Endometrial microvascular endothelial cells (primary cell): ENCODE data around the gene IFI16. TPM values are rescaled to one million over a fixed set of nuclear protein-coding genes. Genes with fewer than 3 reads are reported as not detected.
"Not testable (repeated sequence)": the region's sequence is repeated elsewhere in the genome, so short reads cannot be mapped to it uniquely, and the experiment has no call there.

Source experiments
- in situ Hi-C: cut with HindIII; loops from 2 replicates; pipeline ENCODE4 v1.10.0; 2017; ENCODE audit warnings: low sequenced_read_pairs, low pct_unique_long_range_greater_than_20kb; ENCODE audit errors: inconsistent ontology term
- total RNA-seq: library from RNA; depleted of rRNA; stranded (reverse); fragments of >200 nt; gene quantifications from one replicate; pipeline ENCODE4 v1.2.3, GENCODE V29; 2015; ENCODE audit errors: inconsistent ontology term

IFI16 gene
- total RNA-seq, 1 donor from 2014 or later, result 141 TPM

- in situ Hi-C loops, result no loop called here
Observed at GRCh38 chr1:159088546-159089183, 79.0 kb downstream of the IFI16 start.

GRCh38 chr1:159089184-159089791 lies 79.6 kb downstream of the IFI16 start:
- in situ Hi-C loops, result no loop called here

- in situ Hi-C loops, result no loop called here
Observed at GRCh38 chr1:159090286-159091179, 80.8 kb downstream of the IFI16 start.

- in situ Hi-C loops, result no loop called here
Observed at GRCh38 chr1:159091180-159091560, 81.5 kb downstream of the IFI16 start.

- in situ Hi-C loops, result no loop called here
Observed at GRCh38 chr1:159091607-159092031, 81.9 kb downstream of the IFI16 start.

GRCh38 chr1:159092036-159092760 lies 82.5 kb downstream of the IFI16 start:
- in situ Hi-C loops, result no loop called here

GRCh38 chr1:159098596-159098995 lies 88.9 kb downstream of the IFI16 start:
- in situ Hi-C loops, result no loop called here

GRCh38 chr1:159100589-159100988 lies 90.9 kb downstream of the IFI16 start:
- in situ Hi-C loops, result no loop called here

GRCh38 chr1:159103021-159103420 lies 93.3 kb downstream of the IFI16 start:
- in situ Hi-C loops, result not testable (repeated sequence)

Other genes with a start within 250 kb of the IFI16 start
- not detected for gene OR6N1, start 237.7 kb upstream of the IFI16 start, total RNA-seq
- not detected for gene OR6N2, start 228.7 kb upstream of the IFI16 start, total RNA-seq
- gene MNDA, start 178.6 kb upstream of the IFI16 start, total RNA-seq, result not detected
- gene PYHIN1, start 78.4 kb upstream of the IFI16 start, total RNA-seq, result not detected
- gene AIM2, start 66.9 kb downstream of the IFI16 start, total RNA-seq, result not detected
- gene CADM3, start 161.7 kb downstream of the IFI16 start, total RNA-seq, result 1.2 TPM
- gene ACKR1, start 195.0 kb downstream of the IFI16 start, total RNA-seq, result not detected